HUDEP-2 (cell line): ENCODE results near the gene MTIF2.
"Not testable (repeated sequence)": the region's sequence is repeated elsewhere in the genome, so short reads cannot be mapped to it uniquely, and the experiment has no call there.

Experiments
- DNase-seq, 76 experiments: peaks; one replicate each; lab custom pipeline; 2025; ENCODE audit not compliant: unreplicated experiment in 76 of 76; lab: John Stamatoyannopoulos, UW

The MTIF2 gene

DNA sequence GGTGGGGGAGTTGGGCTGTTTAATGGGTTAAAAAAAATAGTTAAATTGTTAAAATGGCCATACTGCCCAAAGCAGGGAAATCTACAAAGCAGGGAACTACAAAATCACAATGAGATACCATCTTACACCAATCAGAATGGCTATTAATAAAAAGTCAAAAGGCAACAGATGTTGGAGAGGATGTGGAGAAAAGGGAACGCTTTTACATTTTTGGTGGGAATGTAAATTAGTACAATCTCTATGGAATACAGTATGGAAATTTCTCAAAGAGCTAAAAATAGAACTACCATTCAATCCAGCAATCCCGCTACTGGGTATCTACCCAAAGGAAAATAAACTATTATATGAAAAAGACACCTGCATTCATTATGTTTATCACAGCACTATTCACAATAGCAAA, 64.1 kb downstream of the MTIF2 start:
- no peak for DNase-seq

- DNase-seq, result no peak
Measured at GRCh38 chr2:55204536-55204935, 64.5 kb downstream of the MTIF2 start.

GRCh38 chr2:55200416-55200815, 68.6 kb downstream of the MTIF2 start:
- no peak for DNase-seq

GRCh38 chr2:55196526-55196925, 72.5 kb downstream of the MTIF2 start:
- DNase-seq, result no peak

DNA sequence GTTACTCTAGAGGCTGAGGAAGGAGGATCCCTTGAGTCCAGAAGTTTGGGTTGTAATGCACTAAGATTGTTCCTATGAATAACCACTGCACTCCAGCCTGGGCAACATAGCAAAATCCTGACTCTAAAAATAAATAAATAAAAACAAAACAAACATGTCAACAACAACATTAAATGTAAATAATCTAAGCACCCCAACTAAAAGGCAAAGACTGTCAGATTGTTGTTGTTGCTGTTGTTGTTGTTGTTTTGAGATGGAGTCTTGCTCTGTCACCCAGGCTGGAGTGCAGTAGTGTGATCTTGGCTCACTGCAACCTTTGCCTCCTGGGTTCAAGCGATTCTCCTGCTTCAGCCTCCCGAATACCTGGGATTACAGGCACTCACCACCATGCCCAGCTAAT, 77.1 kb downstream of the MTIF2 start:
- not testable (repeated sequence) for DNase-seq

DNA sequence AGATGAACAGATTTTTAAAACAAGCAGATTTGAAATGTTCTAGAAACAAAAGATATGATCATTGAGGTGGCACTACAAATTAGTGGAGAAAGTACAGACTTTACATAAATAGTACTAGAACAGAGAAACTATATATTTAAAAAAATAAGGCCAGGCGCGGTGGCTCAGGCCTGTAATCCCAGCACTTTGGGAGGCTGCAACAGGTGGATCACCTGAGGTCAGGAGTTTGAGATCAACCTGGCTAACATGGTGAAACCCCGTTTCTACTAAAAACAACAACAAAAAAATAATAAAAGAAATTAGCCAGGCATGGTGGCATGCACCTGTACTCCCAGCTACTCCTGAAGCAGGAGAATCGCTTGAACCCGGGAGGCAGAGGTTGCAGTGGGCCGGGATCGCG, 82.2 kb downstream of the MTIF2 start:
- DNase-seq, result not testable (repeated sequence)
